LNCAP (cell line): ENCODE measurements around the gene SLC12A2.

ENCODE experiments used
- CTCF ChIP-seq: fragments of 450-650 bp; IDR thresholded peaks from 2 replicates; pipeline ENCODE4 v1.5.1; 2017; ENCODE audit warnings: mild to moderate bottlenecking

SLC12A2 gene

GRCh38 chr5:128083033-128083810 is at the start of gene SLC12A2:
SLC12A2 (plus strand) TSS chr5:128083766; CDS start chr5:128083955, 189 bp downstream.
- no peak for TF ChIP-seq CTCF

DNA sequence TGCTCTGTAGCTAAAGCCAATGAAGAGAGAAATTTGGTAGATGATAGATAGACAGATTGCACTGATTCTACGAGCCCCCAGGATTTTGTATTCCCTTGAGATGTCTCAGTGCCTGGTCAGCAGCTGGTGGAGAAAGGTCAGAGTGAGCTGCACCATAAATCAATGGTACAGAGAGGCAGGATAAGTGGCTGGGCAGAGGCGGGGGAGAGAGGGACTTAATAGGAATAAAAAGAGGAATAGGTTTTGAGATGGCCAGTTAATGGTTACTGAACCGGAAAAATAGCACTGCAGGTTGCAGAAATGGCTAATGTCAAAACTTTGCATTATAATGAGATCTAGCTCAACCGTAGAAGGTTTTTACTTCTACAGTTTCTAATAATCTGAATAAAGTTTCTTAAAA is 47.9 kb upstream of the SLC12A2 start:
- no peak for TF ChIP-seq CTCF

GRCh38 chr5:128036950-128037349 is 46.6 kb upstream of the SLC12A2 start:
- no peak for TF ChIP-seq CTCF

DNA sequence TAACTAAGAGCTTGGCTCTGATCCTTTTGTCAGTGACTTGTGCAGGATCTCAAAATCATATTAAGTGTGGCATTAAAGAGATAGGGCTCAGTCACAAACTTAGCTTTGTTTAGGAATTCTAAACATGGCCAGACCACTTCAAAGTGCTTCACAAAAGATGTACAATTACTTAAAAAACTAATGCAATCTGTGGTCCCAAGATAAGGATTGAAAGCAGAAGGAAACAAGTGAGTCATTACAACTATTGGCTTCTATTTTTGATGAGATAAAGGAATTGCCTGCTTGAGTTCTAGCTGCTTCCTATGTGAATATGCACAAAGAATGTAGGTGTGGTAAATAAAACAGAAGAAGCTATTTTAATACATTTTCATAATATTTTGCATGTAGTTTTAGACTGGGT is 44.9 kb upstream of the SLC12A2 start:
- no peak for TF ChIP-seq CTCF

GRCh38 chr5:128040927-128041326 is 42.6 kb upstream of the SLC12A2 start:
- TF ChIP-seq CTCF, result no peak

GRCh38 chr5:128052780-128053179 is 30.8 kb upstream of the SLC12A2 start:
- no peak for TF ChIP-seq CTCF

- TF ChIP-seq CTCF, result no peak
Measured at GRCh38 chr5:128053291-128053954, 30.1 kb upstream of the SLC12A2 start.
